Stomach (tissue), 4 donors: ENCODE data around the gene PPT2.
"Not testable (repeated sequence)": the region's sequence is repeated elsewhere in the genome, so short reads cannot be mapped to it uniquely, and the experiment has no call there.

ENCODE experiments used
- POLR2A ChIP-seq, 4 donors: fragments of 450-650 bp; IDR thresholded peaks; one replicate each; pipeline ENCODE4 v1.6.1; 2016; ENCODE audit warnings: antibody characterized with exemption in 4 of 4, control low read depth in 2 of 4, mild to moderate bottlenecking in 1 of 4, moderate library complexity in 1 of 4
- TF ChIP-seq, protein P1 (sequence below), 7 experiments: fragments of 450-650 bp in 4 of 7; fragments of 200-600 bp in 3 of 7; sonication (generic) in 3 of 7; IDR thresholded peaks; one replicate each; pipeline ENCODE4 v1.5.1; 2016 to 2019; ENCODE audit warnings: antibody characterized with exemption in 7 of 7, control low read depth in 2 of 7, mild to moderate bottlenecking in 1 of 7

DNA sequence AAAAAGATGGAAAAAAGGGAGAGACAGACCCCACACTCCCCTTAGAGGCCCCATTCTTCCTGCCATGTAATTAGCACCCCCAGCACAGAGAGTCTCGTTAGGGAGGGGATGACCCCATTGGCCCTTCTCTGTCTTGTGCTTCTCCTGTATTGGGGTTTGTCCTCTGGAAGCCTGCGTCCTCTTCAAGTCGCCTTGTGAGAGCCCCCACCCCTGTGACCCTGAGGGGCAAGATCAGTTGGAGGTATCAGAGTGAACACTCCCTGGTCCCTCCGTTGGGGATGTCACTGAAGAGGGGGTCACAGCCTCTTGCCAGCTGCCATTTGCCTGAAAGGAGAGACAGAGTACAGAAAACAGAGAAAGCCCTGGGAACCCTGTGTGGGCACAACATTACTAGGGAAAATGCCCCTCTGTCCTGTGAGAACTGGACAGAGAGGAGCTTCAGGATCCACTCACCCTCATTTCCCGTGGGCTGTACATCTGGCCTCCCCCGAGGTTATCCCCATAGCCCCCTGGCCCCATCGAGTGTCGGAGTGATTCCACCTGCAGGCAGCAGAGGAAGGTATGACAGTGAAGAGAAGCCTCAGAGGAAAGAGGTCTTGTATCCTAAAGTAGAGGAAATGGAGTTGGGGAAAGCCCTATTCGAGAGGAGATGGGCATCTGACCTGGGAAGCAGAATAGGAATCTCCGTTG is 32.4 kb downstream of the PPT2 start:
- TF ChIP-seq, protein P1, sequence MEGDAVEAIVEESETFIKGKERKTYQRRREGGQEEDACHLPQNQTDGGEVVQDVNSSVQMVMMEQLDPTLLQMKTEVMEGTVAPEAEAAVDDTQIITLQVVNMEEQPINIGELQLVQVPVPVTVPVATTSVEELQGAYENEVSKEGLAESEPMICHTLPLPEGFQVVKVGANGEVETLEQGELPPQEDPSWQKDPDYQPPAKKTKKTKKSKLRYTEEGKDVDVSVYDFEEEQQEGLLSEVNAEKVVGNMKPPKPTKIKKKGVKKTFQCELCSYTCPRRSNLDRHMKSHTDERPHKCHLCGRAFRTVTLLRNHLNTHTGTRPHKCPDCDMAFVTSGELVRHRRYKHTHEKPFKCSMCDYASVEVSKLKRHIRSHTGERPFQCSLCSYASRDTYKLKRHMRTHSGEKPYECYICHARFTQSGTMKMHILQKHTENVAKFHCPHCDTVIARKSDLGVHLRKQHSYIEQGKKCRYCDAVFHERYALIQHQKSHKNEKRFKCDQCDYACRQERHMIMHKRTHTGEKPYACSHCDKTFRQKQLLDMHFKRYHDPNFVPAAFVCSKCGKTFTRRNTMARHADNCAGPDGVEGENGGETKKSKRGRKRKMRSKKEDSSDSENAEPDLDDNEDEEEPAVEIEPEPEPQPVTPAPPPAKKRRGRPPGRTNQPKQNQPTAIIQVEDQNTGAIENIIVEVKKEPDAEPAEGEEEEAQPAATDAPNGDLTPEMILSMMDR (IDR thresholded peaks at IDR 0.05) = not testable (repeated sequence)
- TF ChIP-seq POLR2A (IDR thresholded peaks at IDR 0.05) = not testable (repeated sequence)
